ENCODE data around the gene CYP2C8.
"Not testable (repeated sequence)": the region's sequence is repeated elsewhere in the genome, so short reads cannot be mapped to it uniquely, and the experiment has no call there.

Gene CYP2C8

GRCh38 chr10:95069286-95069685 is at the start of gene CYP2C8:
Gene CYP2C8, minus strand, starts transcription at chr10:95069497. Its CDS starts 95 bp downstream, at chr10:95069402.
- DNase-seq: no peak

GRCh38 chr10:95116869-95117269 is 47.6 kb upstream of the CYP2C8 start:
- no peak for DNase-seq

GRCh38 chr10:95110823-95111222 is 41.5 kb upstream of the CYP2C8 start:
- not testable (repeated sequence) for DNase-seq

- no peak for DNase-seq
Observed at GRCh38 chr10:95097805-95098204, 28.5 kb upstream of the CYP2C8 start.

- no peak for DNase-seq
Observed at GRCh38 chr10:95096143-95096542, 26.8 kb upstream of the CYP2C8 start.

- DNase-seq: not testable (repeated sequence)
Observed at GRCh38 chr10:95079626-95080025, 10.3 kb upstream of the CYP2C8 start.

- no peak for DNase-seq
Observed at GRCh38 chr10:95077556-95077955, 8.3 kb upstream of the CYP2C8 start.

GRCh38 chr10:95071107-95071660 is 1.9 kb upstream of the CYP2C8 start:
- DNase-seq: no peak

- DNase-seq: not testable (repeated sequence)
Observed at GRCh38 chr10:95064125-95064524, 5.2 kb downstream of the CYP2C8 start.

- DNase-seq: no peak
Observed at GRCh38 chr10:95056744-95057363, 12.4 kb downstream of the CYP2C8 start.

- DNase-seq: no peak
Observed at GRCh38 chr10:95049919-95050318, 19.4 kb downstream of the CYP2C8 start.

- DNase-seq: no peak
Observed at GRCh38 chr10:95048206-95048605, 21.1 kb downstream of the CYP2C8 start.

GRCh38 chr10:95039281-95039680 is 30.0 kb downstream of the CYP2C8 start:
- no peak for DNase-seq

- DNase-seq: no peak
Observed at GRCh38 chr10:95035332-95036295, 33.7 kb downstream of the CYP2C8 start.

- no peak for DNase-seq
Observed at GRCh38 chr10:95034401-95034800, 34.9 kb downstream of the CYP2C8 start.

- no peak for DNase-seq
Observed at GRCh38 chr10:95031656-95032055, 37.6 kb downstream of the CYP2C8 start.

GRCh38 chr10:95026461-95026860 is 42.8 kb downstream of the CYP2C8 start:
- DNase-seq: no peak

GRCh38 chr10:94997741-94998174 is 71.5 kb downstream of the CYP2C8 start:
- no peak for DNase-seq

- no peak for DNase-seq
Observed at GRCh38 chr10:94992811-94993210, 76.5 kb downstream of the CYP2C8 start.

GRCh38 chr10:94991243-94991888 is 77.9 kb downstream of the CYP2C8 start:
- DNase-seq: no peak

GRCh38 chr10:94989192-94989591 is 80.1 kb downstream of the CYP2C8 start:
- DNase-seq: no peak

Data from stimulated activated naive CD4-positive, alpha-beta T cell treated with Interleukin-2 at 50 U/mL for 16 hours (primary cell).